Right lobe of liver (tissue), 4 donors: Measurements from ENCODE around the gene ANKRD29.

ENCODE experiments used
- CTCF ChIP-seq, 4 donors: fragments of 200-600 bp in 3 of 4; fragments of 450-650 bp in 1 of 4; IDR thresholded peaks; one replicate each; pipeline versions ENCODE4 v1.5.1 to v1.8.0; 2016 to 2022; ENCODE audit warnings: antibody characterized with exemption in 4 of 4, mild to moderate bottlenecking in 2 of 4
- POLR2A ChIP-seq: fragments of 450-650 bp; IDR thresholded peaks from one replicate; pipeline ENCODE4 v1.6.1; 2017; ENCODE audit warnings: antibody characterized with exemption, mild to moderate bottlenecking
- donor health status: DM: no; HTN: no; CAD: no.
- donor health status: DM: no; HTN: no; CAD: no.
- donor health status: DM: no; HTN: yes; CAD: no.

- no peak for TF ChIP-seq CTCF (IDR thresholded peaks at IDR 0.05)
- no peak for TF ChIP-seq POLR2A
These were observed 88.0 kb downstream of the ANKRD29 start for GRCh38 chr18:23574611-23575308.
